Ovary (tissue), 9 donors: ENCODE measurements around the gene LRRC75A. TPM values are rescaled to one million over a fixed set of nuclear protein-coding genes. Genes with fewer than 3 reads are reported as not detected.
"Not testable (repeated sequence)": the region's sequence is repeated elsewhere in the genome, so short reads cannot be mapped to it uniquely, and the experiment has no call there.

Experiments used
- DNase-seq, 5 donors: peaks; one replicate each; pipeline ENCODE4 v3.0.0-alpha.2; 2019 to 2020
- H3K27ac ChIP-seq, 2 donors: fragments of 200-600 bp; one replicate each; pipeline versions ENCODE4 v1.5.1 to v1.8.0; 2019 to 2022
- H3K27me3 ChIP-seq: fragments of 200-600 bp; one replicate; pipeline ENCODE4 v1.8.0; 2022
- H3K36me3 ChIP-seq: fragments of 200-600 bp; sonication (generic); one replicate; pipeline ENCODE4 v1.5.1; 2019
- H3K4me1 ChIP-seq: one replicate; pipeline ENCODE4 v1.8.1; 2013; ENCODE audit warnings: mild to moderate bottlenecking, moderate library complexity; ENCODE audit not compliant: insufficient read depth
- H3K4me3 ChIP-seq: fragments of 200-600 bp; sonication (generic); one replicate; pipeline ENCODE4 v1.5.1; 2017
- H3K9me3 ChIP-seq, 2 donors: fragments of 200-600 bp in 1 of 2; sonication (generic) in 1 of 2; one replicate each; pipeline versions ENCODE4 v1.5.1 to v1.8.1; 2013 to 2019; ENCODE audit warnings: mild to moderate bottlenecking in 1 of 2, moderate library complexity in 1 of 2
- CTCF ChIP-seq, 3 donors: fragments of 450-650 bp in 2 of 3; fragments of 200-600 bp in 1 of 3; IDR thresholded peaks; one replicate each; pipeline versions ENCODE4 v1.5.1 to v1.8.0; 2016 to 2022; ENCODE audit warnings: antibody characterized with exemption in 3 of 3, mild to moderate bottlenecking in 1 of 3
- EP300 ChIP-seq: sonication (generic); formaldehyde crosslinking; IDR thresholded peaks from one replicate; pipeline ENCODE4 v1.6.1; 2017; ENCODE audit warnings: antibody characterized with exemption
- POLR2A ChIP-seq: fragments of 450-650 bp; IDR thresholded peaks from one replicate; pipeline ENCODE4 v1.6.1; 2017; ENCODE audit warnings: antibody characterized with exemption, mild to moderate bottlenecking, moderate library complexity
- WGBS, 3 donors: extraction: QIAGEN DNeasy Blood & Tissue Kit in 1 of 3; methylation state at CpG; one replicate each; pipeline versions ENCODE4 v1.1.5 to v1.1.7; 2013 to 2017; 5-methylcytosine and 5-hydroxymethylcytosine counted together
- intact Hi-C, 4 donors: fragments of 100-400 bp; cut with DNase I; formaldehyde crosslinking; loops; one replicate each; pipeline versions ENCODE4 v1.11.0 to v1.15.1; 2022 to 2023
- polyA plus RNA-seq, 2 donors: library from polyadenylated mRNA; stranded (reverse); fragments of 200-250 nt in 1 of 2; fragments of 350-450 nt in 1 of 2; fragmentation: Illumina TruSeq in 1 of 2; extraction: RNeasy Lipid Tissue Mini Kit (QIAGEN cat#74804) in 1 of 2; gene quantifications; one replicate each; pipeline ENCODE4 v1.2.3, GENCODE V29; 2013 to 2014
- total RNA-seq, 7 donors: library from RNA; depleted of rRNA in 2 of 7; stranded (reverse); fragments of >200 nt in 2 of 7; fragmentation: NEBNext Ultra II Directional in 3 of 7; extraction: Animal tissue kit (Norgen Biotek cat#: 25700) in 3 of 7; gene quantifications; one replicate each; pipeline versions ENCODE4 v1.1.0 to v1.2.4, GENCODE V29; 2016 to 2023
- donor health status: DM: no; HTN: no; CAD: no; lungs with moderate emphysema.
- donor health status: DM: no; HTN: no; CAD: no.
- donor health status: Bipolar disorder and iron deficiency.
- donor health status: DM: yes; HTN: yes; CAD: no.
- donor health status: DM: no; HTN: no; CAD: no.
- donor health status: DM: yes; HTN: yes; CAD: no.

Gene LRRC75A
- total and polyA plus RNA-seq, 9 donors: 1.0 to 12.5 (median 4.1) TPM

- Histone ChIP-seq H3K4me3 (no peak overlapping the region), H3K4me1 (peaks cover 18% of the 10 kb centered on the region), H3K9me3 (no peaks in the 10 kb centered on the region), H3K27me3 (no peaks in the 10 kb centered on the region), H3K36me3 (no peaks in the 10 kb centered on the region), H3K27ac (no peak overlapping the region)
- TF ChIP-seq EP300 (no peak), POLR2A (no peak), CTCF (IDR thresholded peaks at IDR 0.05) (no peak)
- intact Hi-C loops: no loop called here
- no peak for DNase-seq
- 66 to 67% (median 66%) methylated on average over 7 of the region's 7 CpGs for WGBS, 3 donors
Observed at GRCh38 chr17:16442594-16443510, 49.1 kb downstream of the LRRC75A start.

- no peaks in the 10 kb centered on the region for H3K36me3 ChIP-seq
- H3K4me3 ChIP-seq: no peak overlapping the region
- no peak for DNase-seq
- no peak overlapping the region for H3K27ac ChIP-seq
- WGBS, 3 donors: 74 to 95% (median 78%) methylated on average over 1 of the region's 1 CpG
- H3K4me1 ChIP-seq: peaks cover 18% of the 10 kb centered on the region
- no peaks in the 10 kb centered on the region for H3K9me3 ChIP-seq
- no peaks in the 10 kb centered on the region for H3K27me3 ChIP-seq
- TF ChIP-seq EP300: no peak
- intact Hi-C loops: no loop called here
Observed at GRCh38 chr17:16442141-16442540, 49.9 kb downstream of the LRRC75A start.

- Histone ChIP-seq H3K27ac (no peak overlapping the region), H3K9me3 (no peaks in the 10 kb centered on the region), H3K4me1 (peaks cover 18% of the 10 kb centered on the region), H3K27me3 (no peaks in the 10 kb centered on the region), H3K36me3 (no peaks in the 10 kb centered on the region), H3K4me3 (no peak overlapping the region)
- DNase-seq: no peak
- intact Hi-C loops: no loop called here
- TF ChIP-seq CTCF (IDR thresholded peaks at IDR 0.05) (no peak), POLR2A (no peak), EP300 (no peak)
- WGBS, 3 donors: 56 to 65% (median 56%) methylated on average over 3 of the region's 3 CpGs
Observed at GRCh38 chr17:16440901-16441629, 50.9 kb downstream of the LRRC75A start.

GRCh38 chr17:16440354-16440753 is 51.6 kb downstream of the LRRC75A start:
- H3K36me3 ChIP-seq, DNase-seq, H3K27me3 ChIP-seq, H3K27ac ChIP-seq, H3K9me3 ChIP-seq, intact Hi-C loops: not testable (repeated sequence)
- H3K4me1 ChIP-seq: peaks cover 17% of the 10 kb centered on the region
- WGBS, 3 donors: 52 to 55% (median 53%) methylated on average over 5 of the region's 5 CpGs
- peak overlapping the region; percentile 63 for H3K4me3 ChIP-seq

GRCh38 chr17:16439811-16440351 is 52.1 kb downstream of the LRRC75A start:
- Histone ChIP-seq H3K9me3 (no peaks in the 10 kb centered on the region), H3K36me3 (no peaks in the 10 kb centered on the region), H3K27me3 (no peaks in the 10 kb centered on the region), H3K4me3 (peak overlapping the region; percentile 63), H3K4me1 (peaks cover 15% of the 10 kb centered on the region), H3K27ac (no peak overlapping the region)
- intact Hi-C loops: loop anchor here in 2 of 4 donors (5.0 to 10.0 kb wide), 2 partner anchors 47 to 55 kb away; partner anchors contain the start of gene UBB (in 1 of the 2)
- TF ChIP-seq EP300: no peak
- no peak for DNase-seq
- WGBS, 3 donors: 6 to 11% (median 7%) methylated on average over 10 of the region's 10 CpGs
